Measurements from ENCODE around the gene CLOCK.
A peak's percentile ranks its signal among the peaks of the same experiment; 100 is the strongest.

CLOCK gene

DNA sequence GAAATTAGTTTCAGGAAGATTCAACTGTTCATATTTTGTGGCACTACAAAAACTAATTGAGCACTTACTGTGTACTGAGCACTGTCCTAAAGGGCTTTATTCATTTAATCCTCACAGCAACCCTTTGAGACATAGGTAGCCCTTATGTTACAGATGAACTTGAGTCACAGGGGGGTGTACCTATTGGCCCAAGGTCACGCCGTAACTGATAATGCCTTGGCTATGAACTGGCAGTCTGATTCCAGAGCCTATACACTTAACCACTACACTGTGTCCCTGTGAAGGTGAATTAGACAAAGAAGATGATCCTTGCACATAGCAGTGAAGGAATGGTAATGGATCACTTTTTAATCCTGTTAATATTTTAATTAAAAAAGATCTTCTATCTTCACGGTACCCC lies 138.9 kb downstream of the CLOCK start:
- DNase-seq, result no peak

DNA sequence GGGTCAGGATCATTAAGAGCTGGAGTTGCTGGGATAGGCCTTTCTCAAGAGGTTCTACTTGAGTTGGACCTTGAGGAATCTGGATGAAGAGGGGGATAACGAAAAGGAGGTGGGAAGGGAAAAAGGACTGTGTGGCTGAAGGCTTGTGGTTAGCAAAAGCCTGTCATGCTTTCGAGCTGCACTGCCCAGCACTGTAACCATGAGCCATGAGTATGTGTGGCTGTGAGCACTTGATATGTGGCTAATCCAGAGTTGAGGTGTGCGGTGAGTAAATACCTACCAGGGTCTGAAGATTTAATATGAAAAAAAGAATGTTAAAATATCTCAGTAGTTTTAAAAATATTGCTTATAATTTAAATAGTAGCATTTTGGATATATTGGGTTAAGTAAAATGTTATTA lies 139.6 kb downstream of the CLOCK start:
- DNase-seq, result no peak

DNA sequence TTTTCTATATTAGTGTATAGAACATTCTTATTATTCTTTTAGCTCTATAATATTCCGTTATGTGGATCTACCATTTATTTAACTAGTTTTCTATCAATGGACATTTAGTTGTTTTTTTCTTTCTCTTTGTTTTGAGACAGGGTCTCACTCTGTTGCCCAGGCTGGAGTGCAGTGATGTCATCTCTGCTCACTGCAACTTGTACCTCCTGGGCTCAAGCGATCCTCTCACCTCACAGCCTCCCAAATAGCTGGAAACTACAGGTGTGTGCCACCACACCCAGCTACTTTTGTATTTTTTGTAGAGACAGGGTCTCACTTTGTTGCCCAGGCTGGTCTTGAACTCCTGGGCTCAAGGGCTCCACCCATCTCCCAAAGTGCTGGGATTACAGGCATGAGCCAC lies 140.2 kb downstream of the CLOCK start:
- no peak for DNase-seq

DNA sequence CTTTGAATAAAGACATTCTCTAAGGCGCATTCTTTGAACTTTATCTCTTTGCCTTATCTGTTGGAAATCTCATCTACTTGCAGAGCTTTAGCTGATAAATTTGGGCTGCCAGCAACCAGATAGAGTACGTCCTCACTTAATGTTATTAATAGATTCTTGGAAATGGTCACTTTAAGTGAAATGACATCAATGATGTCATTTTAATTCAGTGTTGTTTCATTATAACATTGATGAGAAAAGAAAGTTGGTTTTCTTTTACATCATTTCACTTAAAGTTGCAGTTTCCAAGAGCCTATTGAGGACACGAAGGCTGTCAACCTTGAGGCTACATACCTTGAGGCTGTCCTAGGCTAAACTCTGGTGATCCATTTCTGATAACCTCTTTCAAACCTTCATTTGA lies 141.6 kb downstream of the CLOCK start:
- DNase-seq, result no peak

DNA sequence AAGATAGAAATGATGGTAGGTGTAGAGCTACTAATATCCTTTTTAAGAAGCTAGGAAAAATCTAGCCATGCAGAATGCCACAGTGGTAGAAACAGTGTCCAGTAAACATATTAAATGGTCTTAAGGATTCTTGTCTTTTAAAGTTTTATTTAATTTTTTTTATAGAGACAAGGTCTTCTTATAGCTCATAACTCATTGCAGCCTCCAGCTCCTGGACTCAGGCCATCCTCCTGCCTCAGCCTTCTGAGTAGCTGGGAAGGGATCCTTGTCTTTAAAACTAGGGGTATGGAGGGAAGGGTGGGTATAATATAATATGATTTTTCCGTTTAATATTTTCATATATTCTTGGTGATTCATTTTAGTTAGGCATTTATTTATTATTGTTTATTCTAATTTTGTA lies 147.1 kb downstream of the CLOCK start:
- DNase-seq, result no peak

DNA sequence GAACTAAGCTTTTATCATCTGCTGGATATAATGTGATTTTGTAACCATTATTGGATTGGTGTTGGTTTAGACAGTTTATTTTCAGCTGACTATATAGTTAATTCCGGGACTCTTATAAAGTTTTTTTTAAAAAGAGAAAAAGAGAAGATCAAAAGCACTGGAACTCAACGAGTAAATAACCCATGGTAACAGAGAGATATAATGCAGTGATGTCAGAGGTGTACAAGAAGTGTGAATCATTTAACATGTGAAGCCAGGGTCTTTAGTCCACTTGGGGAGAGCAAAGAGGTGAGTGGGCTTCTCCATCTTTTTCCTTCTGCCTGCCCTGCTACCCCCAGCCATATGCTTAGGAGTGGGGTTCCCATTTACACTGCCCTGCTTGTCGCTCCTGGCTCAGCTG lies 147.7 kb downstream of the CLOCK start:
- DNase-seq, result no peak

DNA sequence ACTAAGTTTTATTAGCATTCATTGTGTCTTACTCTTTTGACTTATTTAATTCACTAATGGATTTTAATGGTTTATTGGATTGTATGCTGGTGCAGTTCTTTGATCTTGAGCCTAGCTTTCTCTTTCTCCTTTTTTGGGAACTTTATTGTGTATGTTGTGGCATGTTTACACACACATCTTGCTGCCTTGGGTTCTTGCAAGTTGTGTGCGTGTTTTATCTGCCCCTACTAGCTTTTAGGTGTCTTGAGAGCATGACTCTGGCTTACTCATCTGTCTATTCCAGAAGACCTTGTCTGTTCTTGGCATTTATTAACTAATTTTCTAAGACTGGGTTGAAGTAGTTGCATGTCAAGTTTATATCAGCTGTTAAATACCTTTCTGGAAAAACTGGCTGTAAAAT lies 148.2 kb downstream of the CLOCK start:
- no peak for DNase-seq

DNA sequence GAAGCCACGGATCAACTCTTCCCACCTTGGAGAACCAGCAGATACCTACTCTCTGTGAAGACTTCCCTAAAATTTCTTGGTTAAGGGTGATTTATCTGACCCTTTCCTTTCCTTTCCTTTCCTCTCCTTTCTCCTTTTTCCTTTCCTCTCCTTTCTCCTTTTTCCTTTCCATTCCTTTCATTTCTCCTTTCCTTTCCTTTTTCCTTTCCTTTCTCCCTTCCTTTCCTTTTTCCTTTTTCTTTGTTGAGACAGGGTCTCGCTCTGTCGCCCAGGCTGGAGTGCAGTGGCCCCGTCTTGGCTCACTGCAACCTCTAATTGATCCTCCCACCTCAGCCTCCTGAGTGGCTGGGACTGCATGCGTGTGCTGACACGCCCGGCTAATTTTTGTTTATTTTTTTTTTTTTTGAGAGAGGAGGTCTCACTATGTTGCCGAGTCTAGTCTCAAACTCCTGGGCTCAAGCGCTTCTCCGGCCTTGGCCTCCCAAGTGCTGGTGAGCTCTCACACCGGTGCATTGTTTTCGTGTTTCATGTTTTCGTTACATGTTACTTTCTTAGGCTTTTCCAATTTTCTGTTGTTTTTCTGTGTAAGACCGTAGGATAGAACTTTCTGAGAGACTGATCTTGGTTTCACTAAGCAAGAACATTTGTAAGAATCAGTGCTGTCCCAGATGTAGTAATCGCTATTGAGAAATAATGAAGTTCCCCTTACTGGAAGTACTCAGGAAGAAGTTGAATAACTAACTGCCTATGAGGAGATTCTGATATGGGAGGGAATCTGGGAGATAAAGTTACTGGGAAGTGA lies 149.0 kb downstream of the CLOCK start:
- no peak for DNase-seq

DNA sequence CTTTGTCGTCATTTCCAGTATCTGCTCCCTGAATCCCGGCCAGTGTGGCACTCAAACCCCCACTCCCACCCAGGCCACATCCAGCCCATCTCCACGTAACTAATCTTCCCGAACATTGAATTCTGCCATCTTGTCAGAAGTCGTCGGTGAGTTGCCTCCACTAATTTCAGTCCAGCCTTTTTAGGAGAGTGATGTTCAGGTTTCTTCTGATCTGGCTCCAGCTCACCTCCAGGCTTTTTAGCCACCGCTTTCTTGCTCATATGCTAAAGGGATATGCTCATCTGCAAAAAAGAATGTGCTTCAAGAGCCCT lies 149.6 kb downstream of the CLOCK start:
- no peak for DNase-seq

DNA sequence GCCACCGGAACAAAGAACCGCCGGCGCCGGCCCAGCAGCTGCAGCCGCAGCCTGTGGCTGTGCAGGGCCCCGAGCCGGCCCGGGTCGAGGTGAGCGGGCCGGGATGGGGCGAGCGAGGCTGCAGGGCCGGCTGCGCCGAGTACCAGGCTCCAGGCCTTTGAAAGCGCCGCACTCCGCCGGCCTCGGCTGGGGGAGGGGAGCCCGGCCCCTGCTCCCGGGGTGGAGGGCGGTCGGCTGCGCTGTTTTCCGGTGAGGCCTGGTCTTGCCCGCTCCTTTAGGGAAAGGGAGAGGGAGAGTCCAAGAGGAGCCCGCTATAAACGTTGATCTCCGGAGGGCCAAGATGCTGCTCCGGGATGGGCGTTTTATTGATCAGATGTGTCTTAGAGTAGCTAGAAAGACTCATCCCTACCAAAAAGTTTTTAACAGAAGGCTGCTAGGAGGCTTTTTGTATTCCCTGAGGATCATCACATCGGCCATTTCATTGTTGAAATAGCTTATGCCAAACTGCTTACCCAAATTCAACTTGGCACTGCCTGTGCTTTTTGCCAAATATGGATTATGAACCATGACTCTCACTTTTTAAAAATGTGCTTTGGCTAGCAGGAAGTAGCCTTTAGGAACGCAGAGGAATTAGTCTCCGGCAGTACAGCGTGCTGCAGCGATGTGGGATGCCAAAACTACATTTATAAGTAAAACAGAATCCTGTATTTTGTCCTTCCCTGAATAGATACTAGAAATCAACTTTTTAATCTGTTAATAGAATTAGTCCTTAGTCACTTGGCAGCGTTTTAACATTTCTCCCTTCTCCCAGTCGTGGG lies 150.2 kb downstream of the CLOCK start:
- DNase-seq, result peak; percentile 34

DNA sequence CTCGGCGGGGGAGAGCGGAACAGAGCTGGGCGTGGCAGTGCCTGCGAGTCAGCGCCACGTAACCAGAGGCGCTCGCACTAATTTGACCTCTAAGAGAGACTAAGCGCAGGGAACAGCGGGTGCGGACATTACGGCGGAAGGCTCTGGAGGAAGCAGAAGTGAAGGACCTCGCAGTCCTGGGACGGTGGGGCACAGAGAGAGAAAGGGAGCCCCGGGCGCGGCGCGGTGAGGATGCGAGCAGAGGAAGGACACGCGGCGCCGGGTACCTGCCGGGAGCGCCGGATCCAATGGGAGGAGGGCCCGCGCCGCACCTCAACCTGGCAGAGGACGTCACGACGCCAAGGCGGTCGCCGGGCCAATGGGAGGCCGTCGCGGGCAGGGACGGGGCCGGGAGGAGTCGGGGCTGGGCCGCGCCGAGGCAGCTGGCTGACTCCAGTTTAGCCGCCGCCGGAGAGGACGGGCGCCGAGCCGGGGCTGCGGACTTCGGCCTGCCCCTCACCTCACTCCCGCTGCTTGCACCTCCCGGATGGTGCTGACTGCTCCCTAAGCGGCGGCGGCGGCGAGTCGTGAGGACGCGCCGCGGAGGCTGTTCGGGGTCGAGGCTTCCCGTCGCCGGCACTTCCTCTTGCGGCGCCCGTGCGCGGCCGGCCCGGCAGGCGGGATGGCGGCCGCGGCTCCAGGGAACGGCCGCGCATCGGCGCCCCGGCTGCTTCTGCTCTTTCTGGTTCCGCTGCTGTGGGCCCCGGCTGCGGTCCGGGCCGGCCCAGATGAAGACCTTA lies 151.0 kb downstream of the CLOCK start, which contains the start of gene TMEM165:
TMEM165 (plus strand) TSS at position 429 of the 779 bp plus-strand sequence; CDS start at position 662, 233 bp downstream.
- DNase-seq, result peak; percentile 92

DNA sequence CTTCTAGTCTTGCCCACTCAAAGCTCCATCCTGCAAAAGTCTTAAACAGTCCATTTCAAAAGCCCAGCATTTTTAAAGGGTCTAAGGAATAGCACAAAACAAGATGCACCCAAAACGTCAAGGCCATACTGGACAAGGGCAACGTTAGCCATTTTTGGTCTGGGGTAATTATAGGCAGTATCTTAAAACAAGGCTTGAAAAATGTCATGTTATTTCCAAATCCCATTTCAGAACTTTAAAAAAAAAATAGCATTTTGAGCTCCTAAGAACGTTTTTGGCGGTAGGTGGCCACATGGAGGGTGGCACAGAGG lies 151.5 kb downstream of the CLOCK start:
- DNase-seq, result no peak

DNA sequence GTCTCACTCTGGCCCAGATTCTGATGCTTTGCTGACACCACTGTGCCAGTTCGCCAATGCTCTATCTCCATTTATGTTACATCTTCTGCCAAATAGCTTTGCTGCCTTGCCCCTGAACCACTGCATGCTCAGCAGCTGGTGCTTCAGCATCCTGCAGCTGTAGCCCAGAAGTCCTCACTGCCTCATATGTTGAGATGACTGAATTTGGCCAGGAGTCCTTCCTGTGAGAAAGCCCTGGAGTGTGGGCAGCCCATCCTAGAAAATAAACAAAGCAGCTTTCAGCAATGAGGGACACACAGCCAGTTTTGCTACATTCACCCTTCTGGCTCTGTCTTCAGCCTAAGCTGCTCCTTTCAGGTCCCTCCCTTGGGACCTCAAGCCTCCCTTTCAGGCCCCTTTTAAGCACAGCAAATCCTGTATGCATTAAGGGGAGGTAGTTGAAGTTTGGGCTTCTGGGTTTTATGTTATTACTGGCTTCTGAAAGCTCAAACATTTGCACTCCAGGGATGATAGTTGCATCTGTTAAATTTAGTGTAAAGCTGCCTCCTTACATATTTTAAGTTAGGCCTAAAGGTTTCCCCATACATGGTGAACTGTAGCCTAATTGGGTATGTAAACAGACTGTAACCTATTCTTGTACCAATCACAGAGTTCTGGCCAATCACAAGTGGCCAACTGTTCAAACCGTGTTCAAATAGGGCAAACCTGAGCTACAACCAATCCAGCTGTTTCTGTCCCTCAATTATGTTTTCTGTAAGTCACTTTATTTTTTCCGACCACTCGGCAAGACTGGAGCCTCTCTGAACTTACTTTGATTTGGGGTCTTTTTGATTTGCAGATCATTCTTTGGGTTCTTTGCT lies 153.0 kb downstream of the CLOCK start:
- no peak for DNase-seq

DNA sequence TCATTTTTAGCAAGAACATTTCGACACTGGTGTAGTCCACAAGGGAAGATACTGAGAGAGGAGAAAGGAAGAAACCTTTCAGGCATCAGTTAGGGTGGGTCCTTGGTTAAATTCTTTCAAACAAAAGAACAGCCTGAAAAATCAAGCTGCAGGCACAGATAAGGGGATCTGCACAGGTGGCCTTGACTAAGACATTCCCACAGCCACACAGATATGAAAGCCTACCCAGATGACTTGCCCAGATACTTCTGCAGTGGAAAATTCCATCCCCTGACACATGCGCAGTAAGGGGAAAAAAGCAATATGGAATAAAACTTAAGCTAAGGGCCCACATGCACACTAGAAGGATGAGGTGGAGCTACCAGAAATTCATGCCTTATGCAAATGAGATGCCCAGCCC lies 159.9 kb downstream of the CLOCK start:
- DNase-seq, result no peak

DNA sequence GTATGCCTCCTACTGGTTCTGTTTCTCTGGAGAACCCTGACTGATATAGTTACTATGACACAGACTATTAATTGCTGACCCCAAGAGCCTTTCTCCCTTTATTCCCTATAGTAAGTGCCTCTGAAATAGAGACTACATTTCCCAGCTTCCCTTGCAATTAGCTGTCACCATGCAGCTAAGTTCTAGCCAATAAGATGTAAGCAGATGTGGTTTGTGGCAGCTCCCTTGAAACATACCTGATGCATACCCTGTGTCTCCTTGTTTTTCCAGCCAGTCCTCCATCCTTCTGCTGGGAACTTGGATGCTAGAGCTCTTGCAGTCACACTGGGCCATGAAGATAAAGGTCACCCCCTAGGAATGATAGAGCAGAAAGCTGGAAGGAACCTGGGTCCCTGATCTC lies 160.6 kb downstream of the CLOCK start:
- no peak for DNase-seq

DNA sequence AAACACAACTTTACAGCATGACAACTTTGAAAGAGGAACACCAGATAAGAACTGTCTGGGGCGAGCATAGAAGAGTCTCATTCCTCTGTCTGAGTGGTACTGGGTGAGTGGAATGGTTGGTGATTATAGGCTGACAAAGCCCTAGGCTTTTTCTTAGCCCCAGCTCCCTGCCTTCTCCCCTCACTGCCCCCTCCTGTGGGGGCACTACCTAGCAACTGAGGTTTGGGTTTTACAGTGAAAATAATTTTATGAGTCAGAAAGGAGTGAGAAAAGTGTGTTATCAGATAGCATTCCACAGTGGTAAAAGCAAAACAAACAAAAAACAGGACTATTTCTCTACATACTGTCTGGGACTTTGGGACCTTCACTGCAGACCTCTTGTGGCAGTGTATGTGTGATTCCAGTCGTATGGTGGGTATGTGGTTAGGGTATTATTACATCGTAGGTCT lies 161.5 kb downstream of the CLOCK start:
- no peak for DNase-seq

DNA sequence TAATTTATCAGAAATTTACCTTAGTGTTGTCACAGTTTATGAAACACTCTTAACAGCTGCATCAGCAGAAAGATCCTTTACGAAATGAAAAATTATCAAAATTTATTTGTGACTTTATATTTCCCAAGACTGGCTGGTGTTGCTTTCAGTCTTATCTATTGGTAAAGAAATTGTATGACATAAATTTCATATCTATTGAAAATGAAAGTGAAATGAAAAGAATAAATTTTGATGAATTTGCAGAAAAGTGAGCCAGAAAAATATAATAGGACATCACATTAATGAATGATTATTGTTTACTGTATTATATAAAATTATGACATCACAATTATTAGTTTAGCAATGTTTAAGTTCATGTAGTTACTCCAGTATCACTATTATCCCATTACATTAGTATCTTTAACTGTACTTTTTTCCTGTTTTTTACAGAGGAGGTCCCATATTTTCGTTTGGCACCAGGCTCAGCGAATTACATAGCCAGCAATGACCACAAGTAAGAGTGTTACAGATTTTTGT lies 164.2 kb downstream of the CLOCK start:
- no peak for DNase-seq

DNA sequence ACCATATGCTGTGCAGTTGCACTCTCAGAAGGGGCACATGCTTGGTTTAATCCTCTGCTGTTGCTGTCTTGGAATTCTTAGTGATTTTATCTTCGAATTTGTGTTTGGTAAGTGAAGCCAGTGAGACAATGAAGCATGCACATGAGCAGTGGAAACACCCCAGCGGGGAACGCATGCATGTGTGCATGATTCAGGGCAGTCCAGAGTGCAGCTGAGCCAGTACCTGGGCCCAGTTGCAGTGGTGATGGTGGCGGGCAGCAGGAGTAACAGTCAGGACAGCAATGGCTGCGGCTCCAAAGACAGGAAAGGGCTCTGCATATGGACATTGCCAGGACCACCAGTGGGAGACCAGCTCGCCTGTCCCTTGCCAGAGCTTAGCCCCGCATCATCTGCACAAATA lies 165.2 kb downstream of the CLOCK start:
- DNase-seq, result no peak

DNA sequence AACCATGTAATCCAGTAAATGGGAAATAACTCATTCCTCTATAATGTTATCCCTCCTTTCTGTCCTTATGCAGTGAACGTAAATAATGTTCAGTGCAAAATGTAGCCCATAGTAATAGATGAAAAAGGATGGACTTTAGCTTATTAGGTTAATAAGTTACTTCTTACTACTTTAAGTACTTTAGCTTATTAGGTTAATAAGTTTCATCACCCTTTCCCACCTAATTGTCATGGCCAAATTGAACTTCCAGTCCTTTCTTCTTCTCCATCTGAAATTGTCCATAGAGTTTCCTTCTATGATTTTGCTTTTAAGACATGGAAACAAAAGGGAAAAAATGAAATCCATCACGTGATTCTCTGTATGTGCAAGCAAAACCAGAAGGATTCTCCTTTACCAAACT lies 166.1 kb downstream of the CLOCK start:
- DNase-seq, result no peak

DNA sequence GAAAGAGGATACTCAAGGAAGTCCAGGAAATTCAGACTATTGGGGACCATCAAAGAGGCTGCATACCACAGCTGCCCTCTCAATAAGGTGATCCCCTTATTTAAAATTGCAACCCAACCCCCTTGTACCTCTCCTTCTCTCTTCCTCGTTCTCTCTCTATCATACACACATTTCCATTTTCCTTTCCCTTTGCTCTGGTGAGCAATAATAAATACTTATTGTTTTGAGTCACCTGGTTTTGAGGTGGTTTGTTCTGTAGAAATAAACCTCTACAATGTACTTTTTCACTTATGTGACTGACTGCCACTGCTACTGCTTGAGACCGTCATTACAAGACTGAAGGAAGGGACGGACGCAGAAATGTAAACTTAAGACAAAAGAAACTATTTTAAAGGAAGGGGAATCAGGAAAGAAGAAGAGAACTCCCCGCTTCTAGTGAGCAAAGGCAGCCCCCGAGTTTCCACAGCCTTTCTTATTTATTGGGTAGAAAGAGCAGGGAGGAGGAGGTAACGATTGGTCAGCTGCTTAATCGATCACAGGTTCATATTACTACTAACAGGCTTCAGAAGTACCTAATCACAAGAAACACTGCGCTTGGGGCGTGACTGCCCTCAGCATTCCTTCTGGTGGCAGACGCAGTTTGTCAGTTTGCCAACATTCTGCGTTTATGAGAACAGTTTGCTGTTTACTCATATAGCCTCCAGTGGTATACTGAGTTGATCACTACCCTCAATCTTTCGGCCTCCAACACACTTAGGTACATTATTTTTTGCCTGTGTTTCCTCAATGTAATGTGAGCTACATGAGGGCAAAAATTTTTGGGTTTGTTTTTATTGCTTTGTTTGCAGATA lies 167.9 kb downstream of the CLOCK start:
- DNase-seq, result no peak
